Measurements from ENCODE around the gene NACC2. TPM values are rescaled to one million over a fixed set of nuclear protein-coding genes. Genes with fewer than 3 reads are reported as not detected.

NACC2 gene
- total RNA-seq, 1 experiment from 2014 or later = 22.0 TPM

- Mint-ChIP-seq H3K4me1 (ENCODE audit: low read depth, unreplicated experiment) (no peaks in the 10 kb centered on the region), H3K4me3 (ENCODE audit: unreplicated experiment) (no peak overlapping the region), H3K9me3 (ENCODE audit: unreplicated experiment) (no peaks in the 10 kb centered on the region), H3K36me3 (ENCODE audit: insufficient read depth, unreplicated experiment) (peaks cover 7% of the 10 kb centered on the region), H3K27me3 (ENCODE audit: insufficient read depth, unreplicated experiment) (no peaks in the 10 kb centered on the region), H3K27ac (ENCODE audit: unreplicated experiment) (no peak overlapping the region)
- POLR2A ChIA-PET = no interaction called here
- BruUV-seq (replicated peaks) = no TSS peak
- no peak for DNase-seq
- no peaks in the 10 kb centered on the region for H3K36me3 ChIP-seq (ENCODE audit: control insufficient read depth, insufficient read depth, low read length)
- TF ChIP-seq, protein P1, sequence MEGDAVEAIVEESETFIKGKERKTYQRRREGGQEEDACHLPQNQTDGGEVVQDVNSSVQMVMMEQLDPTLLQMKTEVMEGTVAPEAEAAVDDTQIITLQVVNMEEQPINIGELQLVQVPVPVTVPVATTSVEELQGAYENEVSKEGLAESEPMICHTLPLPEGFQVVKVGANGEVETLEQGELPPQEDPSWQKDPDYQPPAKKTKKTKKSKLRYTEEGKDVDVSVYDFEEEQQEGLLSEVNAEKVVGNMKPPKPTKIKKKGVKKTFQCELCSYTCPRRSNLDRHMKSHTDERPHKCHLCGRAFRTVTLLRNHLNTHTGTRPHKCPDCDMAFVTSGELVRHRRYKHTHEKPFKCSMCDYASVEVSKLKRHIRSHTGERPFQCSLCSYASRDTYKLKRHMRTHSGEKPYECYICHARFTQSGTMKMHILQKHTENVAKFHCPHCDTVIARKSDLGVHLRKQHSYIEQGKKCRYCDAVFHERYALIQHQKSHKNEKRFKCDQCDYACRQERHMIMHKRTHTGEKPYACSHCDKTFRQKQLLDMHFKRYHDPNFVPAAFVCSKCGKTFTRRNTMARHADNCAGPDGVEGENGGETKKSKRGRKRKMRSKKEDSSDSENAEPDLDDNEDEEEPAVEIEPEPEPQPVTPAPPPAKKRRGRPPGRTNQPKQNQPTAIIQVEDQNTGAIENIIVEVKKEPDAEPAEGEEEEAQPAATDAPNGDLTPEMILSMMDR (IDR thresholded peaks at IDR 0.05; ENCODE audit: insufficient read depth in 1 of 2, low read depth in 1 of 2, low read length in 1 of 2, severe bottlenecking in 1 of 2, unreplicated experiment in 1 of 2) = no peak
- H3K27me3 ChIP-seq (replicated peaks; ENCODE audit: control insufficient read depth, insufficient read depth, low read length) = no peaks in the 10 kb centered on the region
- H3K9me3 ChIP-seq = no peaks in the 10 kb centered on the region
- intact Hi-C loops (cut with micrococcal nuclease; ENCODE audit: unreplicated experiment) = no loop called here
- peaks cover 10% of the 10 kb centered on the region for H3K4me1 ChIP-seq
- no peak overlapping the region for H3K4me3 ChIP-seq (ENCODE audit: low read depth, low read length)
- CTCF ChIA-PET = no interaction called here
These were observed 74.9 kb downstream of the NACC2 start for GRCh38 chr9:136020206-136020605.

GRCh38 chr9:136019681-136020060 is 75.4 kb downstream of the NACC2 start:
- no peaks in the 10 kb centered on the region for H3K4me1 Mint-ChIP-seq (ENCODE audit: low read depth, unreplicated experiment)

DNA sequence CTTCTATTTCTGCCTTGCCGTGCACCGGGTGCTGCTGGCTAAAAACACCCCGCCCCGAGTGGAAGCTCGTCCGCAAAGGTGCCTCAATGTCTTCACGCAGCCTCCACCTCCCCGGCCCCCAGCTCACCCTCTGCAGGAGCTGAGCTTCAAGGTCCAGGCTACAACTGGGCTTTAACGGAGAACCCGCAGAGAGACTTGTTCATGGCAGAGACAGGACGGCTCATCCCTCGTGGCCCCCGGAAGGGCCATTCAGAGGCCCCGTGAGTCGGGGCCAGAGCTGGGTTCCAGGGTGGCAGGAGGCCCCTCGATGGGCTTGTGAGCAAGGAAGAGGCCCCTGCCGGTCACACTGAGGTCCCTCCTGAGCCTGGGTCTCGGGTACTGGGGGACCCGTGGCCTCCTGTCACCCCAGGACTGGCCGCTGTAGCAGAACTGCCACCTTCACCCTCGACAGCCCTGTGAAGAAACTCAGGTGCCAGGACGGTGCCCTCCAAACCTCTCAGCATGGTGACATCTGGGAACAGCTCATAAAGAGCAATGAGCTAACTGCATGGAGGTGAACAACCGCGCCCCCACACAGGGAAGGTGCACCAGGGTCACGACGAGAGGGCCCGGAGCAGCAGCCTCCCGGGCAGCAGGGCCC is 75.9 kb downstream of the NACC2 start:
- intact Hi-C loops (cut with micrococcal nuclease; ENCODE audit: unreplicated experiment) = no loop called here
- no peaks in the 10 kb centered on the region for H3K9me3 Mint-ChIP-seq (ENCODE audit: unreplicated experiment)
- no peak overlapping the region for H3K4me3 Mint-ChIP-seq (ENCODE audit: unreplicated experiment)
- H3K27me3 ChIP-seq (replicated peaks; ENCODE audit: control insufficient read depth, insufficient read depth, low read length) = no peaks in the 10 kb centered on the region
- TF ChIP-seq, protein P1 (IDR thresholded peaks at IDR 0.05; ENCODE audit: insufficient read depth in 1 of 2, low read depth in 1 of 2, low read length in 1 of 2, severe bottlenecking in 1 of 2, unreplicated experiment in 1 of 2) = no peak
- no peaks in the 10 kb centered on the region for H3K4me1 Mint-ChIP-seq (ENCODE audit: low read depth, unreplicated experiment)
- H3K36me3 ChIP-seq (ENCODE audit: control insufficient read depth, insufficient read depth, low read length) = no peaks in the 10 kb centered on the region; the same call in 1 of the 2 replicates
- H3K36me3 Mint-ChIP-seq (ENCODE audit: insufficient read depth, unreplicated experiment) = peaks cover 7% of the 10 kb centered on the region
- no TSS peak for BruUV-seq (replicated peaks)
- H3K9me3 ChIP-seq = no peaks in the 10 kb centered on the region
- CTCF ChIA-PET = no interaction called here
- H3K4me1 ChIP-seq = peaks cover 18% of the 10 kb centered on the region
- POLR2A ChIA-PET = no interaction called here
- H3K27me3 Mint-ChIP-seq (ENCODE audit: insufficient read depth, unreplicated experiment) = no peaks in the 10 kb centered on the region
- no peak overlapping the region for H3K27ac Mint-ChIP-seq (ENCODE audit: unreplicated experiment)
- DNase-seq = no peak
- no peak overlapping the region for H3K4me3 ChIP-seq (ENCODE audit: low read depth, low read length)

More at GRCh38 chr9:136019681-136020060, 75.4 kb downstream of the NACC2 start:
- DNase-seq = no peak
- Histone ChIP-seq H3K4me3 (ENCODE audit: low read depth, low read length) (no peak overlapping the region), H3K4me1 (peaks cover 15% of the 10 kb centered on the region), H3K9me3 (no peaks in the 10 kb centered on the region), H3K36me3 (ENCODE audit: control insufficient read depth, insufficient read depth, low read length) (no peaks in the 10 kb centered on the region; the same call in 1 of the 2 replicates), H3K27me3 (replicated peaks; ENCODE audit: control insufficient read depth, insufficient read depth, low read length) (no peaks in the 10 kb centered on the region)
- no peaks in the 10 kb centered on the region for H3K27me3 Mint-ChIP-seq (ENCODE audit: insufficient read depth, unreplicated experiment)
- POLR2A ChIA-PET = no interaction called here
- intact Hi-C loops (cut with micrococcal nuclease; ENCODE audit: unreplicated experiment) = no loop called here
- TF ChIP-seq, protein P1 (IDR thresholded peaks at IDR 0.05; ENCODE audit: insufficient read depth in 1 of 2, low read depth in 1 of 2, low read length in 1 of 2, severe bottlenecking in 1 of 2, unreplicated experiment in 1 of 2) = no peak
- H3K9me3 Mint-ChIP-seq (ENCODE audit: unreplicated experiment) = no peaks in the 10 kb centered on the region
- no peak overlapping the region for H3K4me3 Mint-ChIP-seq (ENCODE audit: unreplicated experiment)
- BruUV-seq (replicated peaks) = no TSS peak
- CTCF ChIA-PET = no interaction called here
- no peak overlapping the region for H3K27ac Mint-ChIP-seq (ENCODE audit: unreplicated experiment)
- peaks cover 7% of the 10 kb centered on the region for H3K36me3 Mint-ChIP-seq (ENCODE audit: insufficient read depth, unreplicated experiment)

Measured in Caco-2 (cell line).